ENCODE data around the gene TMEM59. TPM values are rescaled to one million over a fixed set of nuclear protein-coding genes. Genes with fewer than 3 reads are reported as not detected.
"Not testable (repeated sequence)": the region's sequence is repeated elsewhere in the genome, so short reads cannot be mapped to it uniquely, and the experiment has no call there.

Gene TMEM59
- total RNA-seq, 1 donor from 2014 or later, result 225 TPM

GRCh38 chr1:54008876-54009275 lies 44.1 kb downstream of the TMEM59 start:
- H3K27me3 Mint-ChIP-seq (ENCODE audit: low read depth), result peaks cover 9% of the 10 kb centered on the region

GRCh38 chr1:54007613-54008012 lies 45.4 kb downstream of the TMEM59 start:
- TF ChIP-seq CTCF (IDR thresholded peaks at IDR 0.05; ENCODE audit: unreplicated experiment), result no peak
- DNase-seq (ENCODE audit: low spot score in 2 of 2, unreplicated experiment in 2 of 2), result no peak
- Mint-ChIP-seq H3K9me3 (peaks cover 12% of the 10 kb centered on the region), H3K36me3 (no peaks in the 10 kb centered on the region), H3K4me3 (no peak overlapping the region), H3K4me1 (peaks cover 1% of the 10 kb centered on the region), H3K27me3 (ENCODE audit: low read depth) (peaks cover 14% of the 10 kb centered on the region), H3K27ac (no peak overlapping the region)

More at GRCh38 chr1:54008876-54009275, 44.1 kb downstream of the TMEM59 start:
- no peak for DNase-seq (ENCODE audit: low spot score in 2 of 2, unreplicated experiment in 2 of 2)
- Mint-ChIP-seq H3K4me1 (peaks cover 3% of the 10 kb centered on the region), H3K9me3 (peaks cover 4% of the 10 kb centered on the region), H3K36me3 (no peaks in the 10 kb centered on the region), H3K27ac (no peak overlapping the region), H3K4me3 (no peak overlapping the region)
- no peak for TF ChIP-seq CTCF (IDR thresholded peaks at IDR 0.05; ENCODE audit: unreplicated experiment)

GRCh38 chr1:54006508-54006907 lies 46.5 kb downstream of the TMEM59 start:
- no peak for TF ChIP-seq CTCF (IDR thresholded peaks at IDR 0.05; ENCODE audit: unreplicated experiment)
- peaks cover 12% of the 10 kb centered on the region for H3K4me1 Mint-ChIP-seq
- no peaks in the 10 kb centered on the region for H3K36me3 Mint-ChIP-seq
- no peak overlapping the region for H3K4me3 Mint-ChIP-seq
- peaks cover 11% of the 10 kb centered on the region for H3K27me3 Mint-ChIP-seq (ENCODE audit: low read depth)
- H3K27ac Mint-ChIP-seq, result no peak overlapping the region
- peaks cover 12% of the 10 kb centered on the region for H3K9me3 Mint-ChIP-seq
- no peak for DNase-seq (ENCODE audit: low spot score in 2 of 2, unreplicated experiment in 2 of 2)

- no peak overlapping the region for H3K27ac Mint-ChIP-seq
Measured at GRCh38 chr1:54004481-54005049, 48.4 kb downstream of the TMEM59 start.

GRCh38 chr1:54003750-54004480 lies 49.1 kb downstream of the TMEM59 start:
- H3K4me1 Mint-ChIP-seq, result peaks cover 14% of the 10 kb centered on the region
- H3K27me3 Mint-ChIP-seq (ENCODE audit: low read depth), result not testable (repeated sequence)

More at GRCh38 chr1:54004481-54005049, 48.4 kb downstream of the TMEM59 start:
- H3K4me3 Mint-ChIP-seq, result no peak overlapping the region
- peaks cover 5% of the 10 kb centered on the region for H3K27me3 Mint-ChIP-seq (ENCODE audit: low read depth)
- TF ChIP-seq CTCF (IDR thresholded peaks at IDR 0.05; ENCODE audit: unreplicated experiment), result no peak
- no peak for DNase-seq (ENCODE audit: low spot score in 2 of 2, unreplicated experiment in 2 of 2)
- H3K9me3 Mint-ChIP-seq, result peaks cover 12% of the 10 kb centered on the region
- H3K4me1 Mint-ChIP-seq, result peaks cover 14% of the 10 kb centered on the region
- H3K36me3 Mint-ChIP-seq, result no peaks in the 10 kb centered on the region

GRCh38 chr1:54003249-54003646 lies 49.8 kb downstream of the TMEM59 start:
- no peaks in the 10 kb centered on the region for H3K36me3 Mint-ChIP-seq
- peaks cover 5% of the 10 kb centered on the region for H3K27me3 Mint-ChIP-seq (ENCODE audit: low read depth)
- peaks cover 14% of the 10 kb centered on the region for H3K4me1 Mint-ChIP-seq
- no peak for DNase-seq (ENCODE audit: low spot score in 2 of 2, unreplicated experiment in 2 of 2)
- H3K9me3 Mint-ChIP-seq, result peaks cover 12% of the 10 kb centered on the region
- H3K4me3 Mint-ChIP-seq, result no peak overlapping the region
- TF ChIP-seq CTCF (IDR thresholded peaks at IDR 0.05; ENCODE audit: unreplicated experiment), result no peak
- H3K27ac Mint-ChIP-seq, result no peak overlapping the region

More at GRCh38 chr1:54003750-54004480, 49.1 kb downstream of the TMEM59 start:
- H3K36me3 Mint-ChIP-seq; H3K4me3 Mint-ChIP-seq; H3K27ac Mint-ChIP-seq; DNase-seq (ENCODE audit: low spot score in 2 of 2, unreplicated experiment in 2 of 2): not testable (repeated sequence)
- H3K9me3 Mint-ChIP-seq, result peaks cover 12% of the 10 kb centered on the region
